ENCODE measurements around the gene OIT3.

DNA sequence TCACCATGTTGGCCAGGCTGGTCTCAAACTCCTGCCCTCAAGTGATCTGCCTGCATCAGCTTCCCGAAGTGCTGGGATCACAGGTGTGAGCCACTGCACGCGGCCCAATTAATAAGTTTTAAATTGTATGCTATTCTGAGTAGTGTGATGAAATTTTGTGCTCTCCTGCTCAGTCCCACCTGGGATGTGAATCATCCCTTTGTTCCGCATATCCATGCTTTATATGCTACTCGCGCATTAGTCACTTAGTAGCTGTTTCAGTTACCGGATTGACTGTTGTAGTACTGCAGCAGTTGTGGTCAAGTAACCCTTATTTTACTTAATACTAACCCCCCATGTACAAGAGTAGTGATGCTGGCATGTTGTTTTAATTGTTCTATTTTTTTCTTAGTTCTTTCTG, 47.3 kb upstream of the OIT3 start:
- TF ChIP-seq EZH2 (IDR thresholded peaks at IDR 0.05; ENCODE audit: low read depth, low read length, severe bottlenecking): no peak
- no peak for TF ChIP-seq SUZ12 (IDR thresholded peaks at IDR 0.05; ENCODE audit: low read length)
- TF ChIP-seq, protein P1, sequence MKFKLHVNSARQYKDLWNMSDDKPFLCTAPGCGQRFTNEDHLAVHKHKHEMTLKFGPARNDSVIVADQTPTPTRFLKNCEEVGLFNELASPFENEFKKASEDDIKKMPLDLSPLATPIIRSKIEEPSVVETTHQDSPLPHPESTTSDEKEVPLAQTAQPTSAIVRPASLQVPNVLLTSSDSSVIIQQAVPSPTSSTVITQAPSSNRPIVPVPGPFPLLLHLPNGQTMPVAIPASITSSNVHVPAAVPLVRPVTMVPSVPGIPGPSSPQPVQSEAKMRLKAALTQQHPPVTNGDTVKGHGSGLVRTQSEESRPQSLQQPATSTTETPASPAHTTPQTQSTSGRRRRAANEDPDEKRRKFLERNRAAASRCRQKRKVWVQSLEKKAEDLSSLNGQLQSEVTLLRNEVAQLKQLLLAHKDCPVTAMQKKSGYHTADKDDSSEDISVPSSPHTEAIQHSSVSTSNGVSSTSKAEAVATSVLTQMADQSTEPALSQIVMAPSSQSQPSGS (IDR thresholded peaks at IDR 0.05; ENCODE audit: low read length): no peak
- TF ChIP-seq SIN3A (conservative IDR thresholded peaks at IDR 0.05 in 1 of 2, IDR thresholded peaks at IDR 0.05 in 1 of 2; ENCODE audit: low read depth in 1 of 2, low read length in 2 of 2): no peak
- TF ChIP-seq RXRA (IDR thresholded peaks at IDR 0.05; ENCODE audit: insufficient read depth, low read depth, low read length): no peak
- TF ChIP-seq, protein P2, sequence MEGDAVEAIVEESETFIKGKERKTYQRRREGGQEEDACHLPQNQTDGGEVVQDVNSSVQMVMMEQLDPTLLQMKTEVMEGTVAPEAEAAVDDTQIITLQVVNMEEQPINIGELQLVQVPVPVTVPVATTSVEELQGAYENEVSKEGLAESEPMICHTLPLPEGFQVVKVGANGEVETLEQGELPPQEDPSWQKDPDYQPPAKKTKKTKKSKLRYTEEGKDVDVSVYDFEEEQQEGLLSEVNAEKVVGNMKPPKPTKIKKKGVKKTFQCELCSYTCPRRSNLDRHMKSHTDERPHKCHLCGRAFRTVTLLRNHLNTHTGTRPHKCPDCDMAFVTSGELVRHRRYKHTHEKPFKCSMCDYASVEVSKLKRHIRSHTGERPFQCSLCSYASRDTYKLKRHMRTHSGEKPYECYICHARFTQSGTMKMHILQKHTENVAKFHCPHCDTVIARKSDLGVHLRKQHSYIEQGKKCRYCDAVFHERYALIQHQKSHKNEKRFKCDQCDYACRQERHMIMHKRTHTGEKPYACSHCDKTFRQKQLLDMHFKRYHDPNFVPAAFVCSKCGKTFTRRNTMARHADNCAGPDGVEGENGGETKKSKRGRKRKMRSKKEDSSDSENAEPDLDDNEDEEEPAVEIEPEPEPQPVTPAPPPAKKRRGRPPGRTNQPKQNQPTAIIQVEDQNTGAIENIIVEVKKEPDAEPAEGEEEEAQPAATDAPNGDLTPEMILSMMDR (IDR thresholded peaks at IDR 0.05; ENCODE audit: control extremely low read depth in 1 of 3, insufficient read depth in 1 of 3, low read depth in 1 of 3, low read length in 3 of 3): no peak
- no peak for TF ChIP-seq SP2 (IDR thresholded peaks at IDR 0.05; ENCODE audit: low read length)
- no peak for TF ChIP-seq CREB1 (IDR thresholded peaks at IDR 0.05)
- TF ChIP-seq, protein P3, sequence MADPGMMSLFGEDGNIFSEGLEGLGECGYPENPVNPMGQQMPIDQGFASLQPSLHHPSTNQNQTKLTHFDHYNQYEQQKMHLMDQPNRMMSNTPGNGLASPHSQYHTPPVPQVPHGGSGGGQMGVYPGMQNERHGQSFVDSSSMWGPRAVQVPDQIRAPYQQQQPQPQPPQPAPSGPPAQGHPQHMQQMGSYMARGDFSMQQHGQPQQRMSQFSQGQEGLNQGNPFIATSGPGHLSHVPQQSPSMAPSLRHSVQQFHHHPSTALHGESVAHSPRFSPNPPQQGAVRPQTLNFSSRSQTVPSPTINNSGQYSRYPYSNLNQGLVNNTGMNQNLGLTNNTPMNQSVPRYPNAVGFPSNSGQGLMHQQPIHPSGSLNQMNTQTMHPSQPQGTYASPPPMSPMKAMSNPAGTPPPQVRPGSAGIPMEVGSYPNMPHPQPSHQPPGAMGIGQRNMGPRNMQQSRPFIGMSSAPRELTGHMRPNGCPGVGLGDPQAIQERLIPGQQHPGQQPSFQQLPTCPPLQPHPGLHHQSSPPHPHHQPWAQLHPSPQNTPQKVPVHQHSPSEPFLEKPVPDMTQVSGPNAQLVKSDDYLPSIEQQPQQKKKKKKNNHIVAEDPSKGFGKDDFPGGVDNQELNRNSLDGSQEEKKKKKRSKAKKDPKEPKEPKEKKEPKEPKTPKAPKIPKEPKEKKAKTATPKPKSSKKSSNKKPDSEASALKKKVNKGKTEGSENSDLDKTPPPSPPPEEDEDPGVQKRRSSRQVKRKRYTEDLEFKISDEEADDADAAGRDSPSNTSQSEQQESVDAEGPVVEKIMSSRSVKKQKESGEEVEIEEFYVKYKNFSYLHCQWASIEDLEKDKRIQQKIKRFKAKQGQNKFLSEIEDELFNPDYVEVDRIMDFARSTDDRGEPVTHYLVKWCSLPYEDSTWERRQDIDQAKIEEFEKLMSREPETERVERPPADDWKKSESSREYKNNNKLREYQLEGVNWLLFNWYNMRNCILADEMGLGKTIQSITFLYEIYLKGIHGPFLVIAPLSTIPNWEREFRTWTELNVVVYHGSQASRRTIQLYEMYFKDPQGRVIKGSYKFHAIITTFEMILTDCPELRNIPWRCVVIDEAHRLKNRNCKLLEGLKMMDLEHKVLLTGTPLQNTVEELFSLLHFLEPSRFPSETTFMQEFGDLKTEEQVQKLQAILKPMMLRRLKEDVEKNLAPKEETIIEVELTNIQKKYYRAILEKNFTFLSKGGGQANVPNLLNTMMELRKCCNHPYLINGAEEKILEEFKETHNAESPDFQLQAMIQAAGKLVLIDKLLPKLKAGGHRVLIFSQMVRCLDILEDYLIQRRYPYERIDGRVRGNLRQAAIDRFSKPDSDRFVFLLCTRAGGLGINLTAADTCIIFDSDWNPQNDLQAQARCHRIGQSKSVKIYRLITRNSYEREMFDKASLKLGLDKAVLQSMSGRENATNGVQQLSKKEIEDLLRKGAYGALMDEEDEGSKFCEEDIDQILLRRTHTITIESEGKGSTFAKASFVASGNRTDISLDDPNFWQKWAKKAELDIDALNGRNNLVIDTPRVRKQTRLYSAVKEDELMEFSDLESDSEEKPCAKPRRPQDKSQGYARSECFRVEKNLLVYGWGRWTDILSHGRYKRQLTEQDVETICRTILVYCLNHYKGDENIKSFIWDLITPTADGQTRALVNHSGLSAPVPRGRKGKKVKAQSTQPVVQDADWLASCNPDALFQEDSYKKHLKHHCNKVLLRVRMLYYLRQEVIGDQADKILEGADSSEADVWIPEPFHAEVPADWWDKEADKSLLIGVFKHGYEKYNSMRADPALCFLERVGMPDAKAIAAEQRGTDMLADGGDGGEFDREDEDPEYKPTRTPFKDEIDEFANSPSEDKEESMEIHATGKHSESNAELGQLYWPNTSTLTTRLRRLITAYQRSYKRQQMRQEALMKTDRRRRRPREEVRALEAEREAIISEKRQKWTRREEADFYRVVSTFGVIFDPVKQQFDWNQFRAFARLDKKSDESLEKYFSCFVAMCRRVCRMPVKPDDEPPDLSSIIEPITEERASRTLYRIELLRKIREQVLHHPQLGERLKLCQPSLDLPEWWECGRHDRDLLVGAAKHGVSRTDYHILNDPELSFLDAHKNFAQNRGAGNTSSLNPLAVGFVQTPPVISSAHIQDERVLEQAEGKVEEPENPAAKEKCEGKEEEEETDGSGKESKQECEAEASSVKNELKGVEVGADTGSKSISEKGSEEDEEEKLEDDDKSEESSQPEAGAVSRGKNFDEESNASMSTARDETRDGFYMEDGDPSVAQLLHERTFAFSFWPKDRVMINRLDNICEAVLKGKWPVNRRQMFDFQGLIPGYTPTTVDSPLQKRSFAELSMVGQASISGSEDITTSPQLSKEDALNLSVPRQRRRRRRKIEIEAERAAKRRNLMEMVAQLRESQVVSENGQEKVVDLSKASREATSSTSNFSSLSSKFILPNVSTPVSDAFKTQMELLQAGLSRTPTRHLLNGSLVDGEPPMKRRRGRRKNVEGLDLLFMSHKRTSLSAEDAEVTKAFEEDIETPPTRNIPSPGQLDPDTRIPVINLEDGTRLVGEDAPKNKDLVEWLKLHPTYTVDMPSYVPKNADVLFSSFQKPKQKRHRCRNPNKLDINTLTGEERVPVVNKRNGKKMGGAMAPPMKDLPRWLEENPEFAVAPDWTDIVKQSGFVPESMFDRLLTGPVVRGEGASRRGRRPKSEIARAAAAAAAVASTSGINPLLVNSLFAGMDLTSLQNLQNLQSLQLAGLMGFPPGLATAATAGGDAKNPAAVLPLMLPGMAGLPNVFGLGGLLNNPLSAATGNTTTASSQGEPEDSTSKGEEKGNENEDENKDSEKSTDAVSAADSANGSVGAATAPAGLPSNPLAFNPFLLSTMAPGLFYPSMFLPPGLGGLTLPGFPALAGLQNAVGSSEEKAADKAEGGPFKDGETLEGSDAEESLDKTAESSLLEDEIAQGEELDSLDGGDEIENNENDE (IDR thresholded peaks at IDR 0.05; ENCODE audit: insufficient replicate concordance, low read length): no peak
- TF ChIP-seq NRF1 (IDR thresholded peaks at IDR 0.05; ENCODE audit: low read depth, low read length): no peak

All from H1 (cell line).